Measurements from ENCODE around the gene NUFIP1. TPM values are rescaled to one million over a fixed set of nuclear protein-coding genes. Genes with fewer than 3 reads are reported as not detected.
A peak's percentile ranks its signal among the peaks of the same experiment; 100 is the strongest.
"Not testable (repeated sequence)": the region's sequence is repeated elsewhere in the genome, so short reads cannot be mapped to it uniquely, and the experiment has no call there.

NUFIP1 gene
- total RNA-seq, 4 donors from 2014 or later: 2.5 to 4.7 (median 3.0) TPM

- no peak for ATAC-seq
- Histone ChIP-seq H3K27ac (peak overlapping the region in 2 of 4 donors; percentile 19 to 29), H3K36me3 (peaks cover 0 to 10% of the 10 kb centered on the region in 2 donors), H3K4me1 (peaks cover 0 to 8% (median 0%) of the 10 kb centered on the region in 3 donors), H3K4me3 (no peak overlapping the region), H3K9me3 (no peaks in the 10 kb centered on the region), H3K27me3 (no peaks in the 10 kb centered on the region)
- TF ChIP-seq CTCF (IDR thresholded peaks at IDR 0.05) (no peak), EP300 (IDR thresholded peaks at IDR 0.05) (no peak), POLR2AphosphoS5 (IDR thresholded peaks at IDR 0.05) (no peak), POLR2A (IDR thresholded peaks at IDR 0.05) (no peak)
- 53 to 54% methylated on average over 2 to 3 of the region's 3 CpGs for WGBS, 2 donors (ENCODE audit: low coverage in 1 of 2)
These were observed 33.9 kb downstream of the NUFIP1 start for GRCh38 chr13:44955406-44955805.

- H3K4me3 ChIP-seq: no peak overlapping the region
- 96 to 99% methylated on average over 7 of the region's 7 CpGs for WGBS, 2 donors (ENCODE audit: low coverage in 1 of 2)
- H3K27ac ChIP-seq: no peak overlapping the region
- no peaks in the 10 kb centered on the region for H3K9me3 ChIP-seq
- TF ChIP-seq CTCF (IDR thresholded peaks at IDR 0.05): no peak
- no peak for TF ChIP-seq POLR2A (IDR thresholded peaks at IDR 0.05)
- no peak for TF ChIP-seq EP300 (IDR thresholded peaks at IDR 0.05)
- TF ChIP-seq POLR2AphosphoS5 (IDR thresholded peaks at IDR 0.05): no peak
- no peak for ATAC-seq
- peaks cover 0 to 5% of the 10 kb centered on the region in 2 donors for H3K36me3 ChIP-seq
- H3K27me3 ChIP-seq: no peaks in the 10 kb centered on the region
- H3K4me1 ChIP-seq: peaks cover 0 to 8% (median 0%) of the 10 kb centered on the region in 3 donors
These were observed 35.0 kb downstream of the NUFIP1 start for GRCh38 chr13:44954224-44954623.

- ATAC-seq: no peak
- no peak for TF ChIP-seq POLR2A (IDR thresholded peaks at IDR 0.05)
- TF ChIP-seq EP300 (IDR thresholded peaks at IDR 0.05): no peak
- TF ChIP-seq POLR2AphosphoS5 (IDR thresholded peaks at IDR 0.05): no peak
- no peak for TF ChIP-seq CTCF (IDR thresholded peaks at IDR 0.05)
- no peaks in the 10 kb centered on the region for H3K36me3 ChIP-seq
- H3K27me3 ChIP-seq: no peaks in the 10 kb centered on the region
- WGBS, 2 donors (ENCODE audit: low coverage in 1 of 2): 88 to 94% methylated on average over 2 of the region's 2 CpGs
- H3K4me3 ChIP-seq: no peak overlapping the region
- H3K27ac ChIP-seq: no peak overlapping the region
- H3K4me1 ChIP-seq: peaks cover 0 to 8% (median 0%) of the 10 kb centered on the region in 3 donors
- H3K9me3 ChIP-seq: no peaks in the 10 kb centered on the region
These were observed 36.6 kb downstream of the NUFIP1 start for GRCh38 chr13:44952671-44953070.

- no peaks in the 10 kb centered on the region for H3K36me3 ChIP-seq
- TF ChIP-seq POLR2A (IDR thresholded peaks at IDR 0.05) (no peak), CTCF (IDR thresholded peaks at IDR 0.05) (no peak), EP300 (IDR thresholded peaks at IDR 0.05) (no peak), POLR2AphosphoS5 (IDR thresholded peaks at IDR 0.05) (no peak)
- H3K27ac ChIP-seq: no peak overlapping the region
- no peak for ATAC-seq
- no peak overlapping the region for H3K4me3 ChIP-seq
- no peaks in the 10 kb centered on the region for H3K9me3 ChIP-seq
- H3K4me1 ChIP-seq: peaks cover 0 to 8% (median 0%) of the 10 kb centered on the region in 3 donors
- no peaks in the 10 kb centered on the region for H3K27me3 ChIP-seq
These were observed 38.1 kb downstream of the NUFIP1 start for GRCh38 chr13:44951184-44951583.

GRCh38 chr13:44943411-44943810 is 45.9 kb downstream of the NUFIP1 start:
- not testable (repeated sequence) for H3K9me3 ChIP-seq, H3K27me3 ChIP-seq, H3K4me1 ChIP-seq, H3K27ac ChIP-seq, ATAC-seq, H3K4me3 ChIP-seq
- WGBS, 2 donors (ENCODE audit: low coverage in 1 of 2): 58 to 81% methylated on average over 4 of the region's 4 CpGs
- H3K36me3 ChIP-seq: peaks cover 0 to 21% of the 10 kb centered on the region in 2 donors
